ENCODE data around the gene NME1.

GRCh38 chr17:51155416-51155815 lies 2.1 kb downstream of the NME1 start:
- no peak for TF ChIP-seq CTCF (conservative IDR thresholded peaks at IDR 0.05 in 1 of 2, IDR thresholded peaks at IDR 0.05 in 1 of 2; ENCODE audit: extremely low read depth in 1 of 2, insufficient read depth in 1 of 2, low read depth in 1 of 2, low read length in 2 of 2)
- TF ChIP-seq EZH2 (IDR thresholded peaks at IDR 0.05; ENCODE audit: borderline replicate concordance, low read length), result no peak

All from mammary epithelial cell (primary cell).